Left ventricle myocardium inferior (tissue), 1 donor: ENCODE data around the gene NFAM1. TPM values are rescaled to one million over a fixed set of nuclear protein-coding genes. Genes with fewer than 3 reads are reported as not detected.

Experiments
- DNase-seq: peaks from one replicate; pipeline ENCODE4 v3.0.0-alpha.2; 2020
- H3K27ac ChIP-seq: fragments of 200-600 bp; replicated peaks from 2 replicates; pipeline ENCODE4 v1.8.0; 2021
- H3K27me3 ChIP-seq: fragments of 200-600 bp; 2 replicates; pipeline ENCODE4 v1.8.0; 2021; ENCODE audit warnings: low read depth
- H3K36me3 ChIP-seq: fragments of 200-600 bp; 2 replicates; pipeline ENCODE4 v1.8.0; 2021
- H3K4me1 ChIP-seq: fragments of 200-600 bp; 2 replicates; pipeline ENCODE4 v1.8.0; 2021
- H3K4me3 ChIP-seq: fragments of 200-600 bp; 2 replicates; pipeline ENCODE4 v1.8.0; 2021; ENCODE audit warnings: mild to moderate bottlenecking, moderate library complexity
- H3K9me3 ChIP-seq: fragments of 200-600 bp; replicated peaks from 2 replicates; pipeline ENCODE4 v1.8.0; 2021
- intact Hi-C: fragments of 100-400 bp; cut with micrococcal nuclease; formaldehyde crosslinking; loops from one replicate; pipeline ENCODE4 v1.11.0; 2022
- total RNA-seq: library from RNA; stranded (reverse); fragmentation: NEBNext Ultra II Directional; extraction: Animal tissue kit (Norgen Biotek cat#: 25700); gene quantifications from one replicate; pipeline ENCODE4 v1.2.1, GENCODE V29; 2021
- TF ChIP-seq, protein P1 (sequence below): fragments of 200-600 bp; IDR thresholded peaks from 2 replicates; pipeline ENCODE4 v1.8.0; 2021; ENCODE audit warnings: antibody characterized with exemption, mild to moderate bottlenecking, borderline replicate concordance
- donor health status: DM: no; HTN: yes; CAD: no; lungs with severe emphysema.

The NFAM1 gene
- total RNA-seq, 1 donor from 2014 or later: 1.2 TPM

DNA sequence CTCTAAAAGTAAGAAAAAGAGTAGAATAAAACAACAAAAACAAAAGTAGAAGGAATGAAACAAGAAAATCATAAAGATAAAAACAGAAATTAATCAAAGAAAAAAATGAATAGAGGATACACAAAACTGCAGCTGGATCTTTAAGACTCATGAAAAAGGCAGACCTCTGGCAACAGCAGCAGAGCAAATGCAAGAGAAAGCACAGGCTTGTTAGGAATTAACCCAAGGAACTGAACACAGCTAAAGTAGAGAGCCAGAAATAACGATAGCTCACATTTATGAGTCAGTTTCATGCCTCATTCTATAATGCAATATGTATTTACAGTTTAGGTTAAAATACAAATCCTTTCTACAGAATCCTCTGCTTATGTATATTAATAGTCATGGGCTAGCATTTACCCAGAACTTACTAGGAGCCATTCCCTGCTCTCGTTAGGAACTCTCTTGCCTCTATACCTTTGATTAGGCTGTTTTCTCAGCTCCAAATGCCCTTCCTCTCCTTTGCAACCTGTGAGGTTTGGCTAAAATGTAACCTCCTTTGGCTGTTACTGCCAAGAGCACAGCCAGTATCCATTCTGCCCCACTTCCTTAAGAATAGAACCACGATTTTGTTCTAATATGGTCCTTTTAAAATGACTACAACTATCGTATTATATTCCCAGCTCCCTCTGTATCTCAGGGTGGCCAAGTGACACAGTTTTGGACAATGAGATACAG, 38.3 kb upstream of the NFAM1 start:
- TF ChIP-seq, protein P1, sequence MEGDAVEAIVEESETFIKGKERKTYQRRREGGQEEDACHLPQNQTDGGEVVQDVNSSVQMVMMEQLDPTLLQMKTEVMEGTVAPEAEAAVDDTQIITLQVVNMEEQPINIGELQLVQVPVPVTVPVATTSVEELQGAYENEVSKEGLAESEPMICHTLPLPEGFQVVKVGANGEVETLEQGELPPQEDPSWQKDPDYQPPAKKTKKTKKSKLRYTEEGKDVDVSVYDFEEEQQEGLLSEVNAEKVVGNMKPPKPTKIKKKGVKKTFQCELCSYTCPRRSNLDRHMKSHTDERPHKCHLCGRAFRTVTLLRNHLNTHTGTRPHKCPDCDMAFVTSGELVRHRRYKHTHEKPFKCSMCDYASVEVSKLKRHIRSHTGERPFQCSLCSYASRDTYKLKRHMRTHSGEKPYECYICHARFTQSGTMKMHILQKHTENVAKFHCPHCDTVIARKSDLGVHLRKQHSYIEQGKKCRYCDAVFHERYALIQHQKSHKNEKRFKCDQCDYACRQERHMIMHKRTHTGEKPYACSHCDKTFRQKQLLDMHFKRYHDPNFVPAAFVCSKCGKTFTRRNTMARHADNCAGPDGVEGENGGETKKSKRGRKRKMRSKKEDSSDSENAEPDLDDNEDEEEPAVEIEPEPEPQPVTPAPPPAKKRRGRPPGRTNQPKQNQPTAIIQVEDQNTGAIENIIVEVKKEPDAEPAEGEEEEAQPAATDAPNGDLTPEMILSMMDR: no peak
- no peaks in the 10 kb centered on the region for H3K4me1 ChIP-seq
- H3K9me3 ChIP-seq: no peaks in the 10 kb centered on the region
- H3K27me3 ChIP-seq: peaks cover 14% of the 10 kb centered on the region
- H3K27ac ChIP-seq: no peak overlapping the region
- no peak overlapping the region for H3K4me3 ChIP-seq
- no peak for DNase-seq
- no peaks in the 10 kb centered on the region for H3K36me3 ChIP-seq
- intact Hi-C loops: no loop called here

DNA sequence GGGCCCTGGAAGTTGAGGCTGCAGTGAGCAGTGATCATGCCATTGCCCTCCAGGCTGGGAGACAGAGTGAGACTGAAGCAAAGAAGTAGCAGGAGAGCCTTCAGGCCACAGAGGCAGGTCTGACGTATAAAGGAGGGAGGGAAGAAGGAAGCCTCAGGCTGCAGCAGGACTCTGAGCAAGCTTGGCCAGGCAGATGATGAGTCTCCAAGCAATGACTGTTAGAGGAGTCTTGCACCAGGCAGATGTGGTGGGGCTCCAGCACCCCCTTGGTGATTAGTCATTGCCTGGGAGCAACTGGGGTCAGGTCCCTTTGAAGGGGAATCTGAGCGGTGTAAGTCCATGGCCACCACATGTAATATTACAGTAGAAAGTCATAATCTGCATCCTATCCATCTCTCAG, 36.6 kb upstream of the NFAM1 start:
- no peak overlapping the region for H3K4me3 ChIP-seq
- H3K4me1 ChIP-seq: no peaks in the 10 kb centered on the region
- TF ChIP-seq, protein P1: no peak
- no peak overlapping the region for H3K27ac ChIP-seq
- no peaks in the 10 kb centered on the region for H3K9me3 ChIP-seq
- H3K36me3 ChIP-seq: no peaks in the 10 kb centered on the region
- intact Hi-C loops: no loop called here
- peaks cover 24% of the 10 kb centered on the region for H3K27me3 ChIP-seq
- DNase-seq: no peak

DNA sequence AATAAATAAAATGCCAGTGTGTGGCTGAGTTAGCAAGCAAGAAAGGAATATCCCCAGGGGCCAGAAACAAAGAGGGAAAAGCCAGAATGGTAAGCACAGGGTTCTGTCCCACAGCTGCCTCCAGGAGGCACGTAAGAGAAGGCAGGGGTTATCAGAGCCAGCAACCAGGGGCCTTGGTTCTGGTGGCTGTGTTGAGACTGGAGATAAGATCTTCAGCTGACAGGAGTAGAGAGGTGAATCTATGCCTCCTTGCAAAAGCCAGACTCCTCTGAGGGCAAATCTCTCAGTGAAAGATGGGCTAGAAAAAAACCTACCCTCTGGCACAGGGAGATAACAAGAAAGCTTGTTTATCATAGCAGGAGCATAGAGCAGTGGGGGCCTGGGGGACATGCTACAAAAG, 29.8 kb upstream of the NFAM1 start:
- Histone ChIP-seq H3K4me3 (no peak overlapping the region), H3K4me1 (peaks cover 8% of the 10 kb centered on the region), H3K9me3 (no peaks in the 10 kb centered on the region), H3K27ac (no peak overlapping the region), H3K36me3 (no peaks in the 10 kb centered on the region), H3K27me3 (peaks cover 86% of the 10 kb centered on the region)
- intact Hi-C loops: no loop called here
- no peak for DNase-seq
- TF ChIP-seq, protein P1: no peak

DNA sequence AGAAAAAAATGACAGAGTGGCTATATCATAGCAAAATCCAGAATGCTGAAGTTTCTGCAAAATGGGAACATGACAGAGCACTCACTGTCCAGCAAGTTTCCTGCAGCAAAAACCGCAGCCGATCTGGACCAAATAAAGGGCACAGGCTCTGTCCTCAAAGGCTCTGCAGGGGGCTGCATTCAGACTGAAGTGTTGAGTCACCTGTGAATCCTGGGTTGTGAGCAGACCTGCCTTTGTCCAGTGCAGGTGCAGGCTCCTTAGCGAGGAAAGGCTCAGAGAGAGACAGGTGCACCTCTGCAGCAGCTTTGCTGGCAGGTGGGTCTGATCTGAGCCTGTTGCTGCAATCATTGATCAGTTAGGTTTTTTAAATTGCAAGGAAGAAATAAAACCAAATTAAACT, 29.3 kb upstream of the NFAM1 start:
- TF ChIP-seq, protein P1: no peak
- H3K4me1 ChIP-seq: peaks cover 8% of the 10 kb centered on the region
- H3K27ac ChIP-seq: no peak overlapping the region
- intact Hi-C loops: no loop called here
- H3K27me3 ChIP-seq: peaks cover 87% of the 10 kb centered on the region
- DNase-seq: no peak
- H3K4me3 ChIP-seq: no peak overlapping the region
- H3K9me3 ChIP-seq: no peaks in the 10 kb centered on the region
- no peaks in the 10 kb centered on the region for H3K36me3 ChIP-seq

DNA sequence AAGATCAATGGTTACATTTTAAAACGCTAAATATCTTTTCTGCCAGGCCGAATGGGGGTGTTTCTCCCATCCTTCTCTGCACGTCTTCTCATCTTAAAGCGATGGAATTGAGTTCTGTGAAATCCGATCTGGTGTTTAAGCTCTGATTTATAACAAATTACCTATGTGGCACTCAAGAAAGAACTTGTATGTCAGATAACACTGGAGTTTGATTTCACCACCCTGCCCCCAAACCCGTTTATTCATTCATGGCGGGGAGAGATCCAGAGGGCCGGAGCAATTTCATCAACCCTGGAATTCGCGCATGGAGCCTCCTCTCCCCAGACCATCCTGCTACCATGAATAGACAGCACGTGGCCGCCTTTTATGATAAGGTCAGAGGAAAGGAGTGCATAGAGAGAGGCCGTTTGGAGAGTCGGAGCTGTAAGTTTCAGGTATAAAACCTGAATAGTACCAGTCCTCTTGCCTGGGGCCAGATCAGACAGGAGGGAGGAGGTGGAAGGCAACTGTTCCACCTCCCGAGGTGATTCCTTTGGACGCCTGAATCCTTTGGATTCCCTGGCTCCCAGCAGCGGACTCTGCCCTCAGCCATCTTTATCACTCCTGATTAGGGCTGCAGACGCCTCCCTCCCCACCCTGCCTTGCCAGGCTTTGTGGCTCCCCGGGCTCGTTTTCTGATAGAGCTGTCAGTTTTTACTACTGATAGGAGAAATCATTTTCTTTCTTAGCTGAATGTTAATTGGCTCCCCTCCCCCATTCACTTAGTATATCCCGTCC, 27.3 kb upstream of the NFAM1 start:
- Histone ChIP-seq H3K27ac (no peak overlapping the region), H3K4me3 (peak overlapping the region; percentile 8), H3K4me1 (peaks cover 8% of the 10 kb centered on the region), H3K27me3 (peaks cover 100% of the 10 kb centered on the region), H3K9me3 (no peaks in the 10 kb centered on the region), H3K36me3 (no peaks in the 10 kb centered on the region)
- TF ChIP-seq, protein P1: no peak
- no peak for DNase-seq
- intact Hi-C loops: no loop called here
